Ammon's horn (tissue), 1 donor: ENCODE data around the gene DGKG.

Source experiments
- DNase-seq: peaks from one replicate; pipeline ENCODE4 v3.0.0-alpha.2; 2016; ENCODE audit warnings: low spot score

The DGKG gene

GRCh38 chr3:186109897-186110803 lies 251.9 kb downstream of the DGKG start:
- peak; percentile 35 for DNase-seq

- peak; percentile 99 for DNase-seq
Observed at GRCh38 chr3:186108941-186109865, 252.8 kb downstream of the DGKG start, which contains the start of gene ETV5. TSS of gene ETV5 (minus strand) at chr3:186109089. CDS start at chr3:186105868, 3,221 bp downstream.

GRCh38 chr3:186108106-186108940 lies 253.7 kb downstream of the DGKG start:
- peak; percentile 29 for DNase-seq

DNA sequence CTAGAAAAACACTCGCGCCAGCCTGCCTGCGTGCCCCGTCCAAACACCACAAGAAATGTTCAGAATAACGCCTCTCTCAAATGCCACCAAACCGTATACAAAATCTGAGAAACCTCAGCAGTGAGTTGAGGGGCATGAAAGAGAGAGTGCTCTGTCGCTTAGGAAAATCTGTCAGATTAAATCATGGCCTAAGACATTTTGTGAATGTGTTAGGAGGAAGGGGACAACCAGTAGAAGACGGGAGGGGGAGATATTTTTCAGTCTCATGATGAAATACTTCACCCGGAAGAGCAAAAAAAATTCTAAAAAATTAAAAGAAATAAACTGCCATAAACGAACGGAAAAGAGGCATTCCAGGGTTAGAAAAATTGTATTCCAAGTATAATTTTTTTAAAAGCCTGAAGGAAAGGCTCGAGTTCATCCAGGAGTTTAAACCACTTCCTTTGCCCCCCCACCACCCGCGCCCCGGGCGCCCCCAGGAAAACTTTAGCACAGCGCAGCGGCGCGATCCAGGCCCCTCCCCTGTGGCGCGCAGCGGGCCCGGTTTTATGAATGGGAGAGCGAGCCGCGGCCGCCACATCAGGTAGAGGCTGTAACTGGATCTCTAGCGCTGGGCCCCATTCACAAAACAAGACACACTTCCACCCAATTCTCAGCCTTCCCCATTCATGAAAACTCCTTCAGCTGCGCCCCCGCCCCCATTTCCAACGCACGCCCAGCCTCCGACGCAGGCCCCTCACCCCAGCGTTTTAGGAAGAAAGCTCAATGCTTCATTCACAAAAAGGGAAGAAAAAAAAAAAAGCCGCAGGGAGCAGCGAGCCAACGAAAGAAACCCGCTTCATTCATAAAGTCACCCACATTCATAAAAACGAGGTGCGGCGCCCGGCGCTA lies 254.6 kb downstream of the DGKG start:
- DNase-seq: peak; percentile 81

- peak; percentile 17 for DNase-seq
Observed at GRCh38 chr3:186105543-186105942, 256.5 kb downstream of the DGKG start.

GRCh38 chr3:186102687-186103086 lies 259.3 kb downstream of the DGKG start:
- DNase-seq: peak; percentile 48

DNA sequence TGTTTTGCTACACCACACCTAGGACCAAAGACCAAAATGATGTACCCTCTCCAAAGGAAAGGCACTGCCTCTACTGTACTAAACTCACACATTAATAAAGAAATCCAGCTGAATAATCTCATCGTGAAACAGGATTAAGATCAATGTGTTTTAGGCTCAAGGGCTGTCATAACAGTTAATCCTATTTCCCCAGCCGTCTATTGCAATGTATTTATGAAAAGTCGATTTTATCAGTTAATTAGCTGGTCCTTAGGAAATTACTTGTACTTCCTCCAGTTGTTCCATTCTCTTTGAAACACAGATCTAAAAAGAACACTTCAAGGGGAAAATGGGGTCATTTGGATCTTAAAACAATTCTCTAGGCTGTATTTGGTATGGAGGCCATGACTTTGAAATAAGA lies 261.6 kb downstream of the DGKG start:
- no peak for DNase-seq

DNA sequence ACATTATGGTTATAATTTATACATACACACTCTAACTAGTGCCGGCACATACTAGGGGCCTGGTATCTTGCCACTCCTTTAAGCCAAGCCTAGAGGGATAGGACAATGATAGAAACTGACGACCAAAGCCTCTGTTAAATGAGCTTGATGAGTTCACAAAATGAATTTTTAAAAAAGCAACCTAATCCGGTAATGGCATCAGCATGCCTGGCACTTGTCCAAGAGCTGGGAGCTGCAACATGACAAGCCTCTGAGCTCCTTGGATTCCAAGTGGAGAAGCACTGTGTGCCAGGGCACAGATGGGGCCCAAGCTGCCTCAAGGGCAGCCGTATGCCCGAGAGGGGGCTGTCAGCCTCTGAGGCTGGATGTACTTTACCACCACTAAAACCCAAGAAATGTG lies 262.9 kb downstream of the DGKG start:
- DNase-seq: peak; percentile 57

DNA sequence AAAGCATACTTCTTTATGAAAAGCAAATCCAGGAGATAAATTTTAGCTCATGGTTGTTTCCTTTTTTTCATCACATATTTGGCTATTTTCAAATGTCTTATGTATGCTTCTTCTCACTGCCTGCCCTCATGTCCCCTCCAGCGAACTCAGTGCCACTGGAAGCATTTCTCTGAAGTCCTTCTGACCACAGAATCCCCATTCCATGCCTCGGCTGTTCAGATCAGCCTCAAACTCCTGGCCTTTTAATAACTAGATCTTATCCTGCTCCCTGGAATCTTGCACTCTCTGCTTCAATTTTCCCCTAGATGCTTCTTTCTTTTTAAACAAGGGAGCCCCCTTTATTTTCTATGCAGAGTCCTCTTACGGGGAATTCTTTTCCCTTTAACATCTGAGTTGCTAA lies 263.3 kb downstream of the DGKG start:
- no peak for DNase-seq

DNA sequence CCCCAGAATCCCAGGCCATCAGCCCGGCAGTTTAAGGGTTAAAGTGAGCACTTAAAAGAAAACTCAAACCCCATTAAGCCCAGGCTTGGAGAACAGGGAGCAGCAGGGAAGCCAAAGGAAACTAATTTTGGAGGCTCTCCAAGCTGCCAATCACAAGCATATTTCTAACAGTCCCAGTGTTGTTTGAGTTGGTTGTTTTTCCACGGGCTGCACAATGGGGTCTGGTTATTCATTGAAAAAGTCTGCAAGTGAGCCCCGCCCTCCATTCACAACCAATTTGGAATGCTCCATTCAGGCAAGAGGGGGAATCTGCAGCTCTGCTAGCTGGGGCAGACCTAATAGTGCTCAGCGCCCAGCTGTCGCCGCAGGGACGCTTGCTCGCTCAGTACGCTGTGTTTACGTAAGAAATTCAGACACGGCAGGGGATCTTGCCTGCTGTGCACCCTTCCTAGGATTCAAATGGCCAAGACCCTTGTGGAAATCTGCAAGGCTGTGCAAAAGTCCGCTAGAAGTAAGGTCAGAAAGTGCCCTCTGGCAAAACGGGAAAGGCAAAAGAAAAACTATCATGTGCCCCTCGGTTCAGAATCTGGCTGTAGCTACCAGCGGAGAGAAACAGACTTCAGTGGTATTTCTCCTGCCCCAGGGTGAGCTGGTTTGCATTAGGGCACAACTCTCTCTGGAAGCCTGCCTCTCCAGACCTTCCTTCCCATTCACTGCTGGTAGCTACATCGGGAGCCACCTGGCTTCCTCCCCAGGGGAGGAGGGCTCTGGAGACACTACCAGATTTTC lies 264.2 kb downstream of the DGKG start:
- DNase-seq: peak; percentile 96

DNA sequence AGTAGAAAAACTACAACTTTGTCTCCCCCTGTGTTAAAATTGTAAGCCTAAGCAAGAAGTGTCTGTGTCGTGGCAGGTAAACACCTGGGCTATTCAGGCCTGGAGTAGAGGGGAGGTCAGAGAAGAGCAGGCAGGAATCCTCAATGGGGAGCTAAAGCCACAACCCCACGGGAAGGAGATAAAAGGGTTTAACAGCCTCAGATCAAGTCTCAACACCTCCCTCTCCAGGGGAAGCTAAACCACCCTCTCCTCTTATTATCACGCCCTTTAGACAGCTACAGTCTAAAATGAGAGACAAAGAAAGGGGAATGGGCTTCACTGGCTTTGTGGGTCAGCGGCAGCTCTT lies 264.7 kb downstream of the DGKG start:
- no peak for DNase-seq
